ENCODE results near the gene CORO7.

The CORO7 gene

DNA sequence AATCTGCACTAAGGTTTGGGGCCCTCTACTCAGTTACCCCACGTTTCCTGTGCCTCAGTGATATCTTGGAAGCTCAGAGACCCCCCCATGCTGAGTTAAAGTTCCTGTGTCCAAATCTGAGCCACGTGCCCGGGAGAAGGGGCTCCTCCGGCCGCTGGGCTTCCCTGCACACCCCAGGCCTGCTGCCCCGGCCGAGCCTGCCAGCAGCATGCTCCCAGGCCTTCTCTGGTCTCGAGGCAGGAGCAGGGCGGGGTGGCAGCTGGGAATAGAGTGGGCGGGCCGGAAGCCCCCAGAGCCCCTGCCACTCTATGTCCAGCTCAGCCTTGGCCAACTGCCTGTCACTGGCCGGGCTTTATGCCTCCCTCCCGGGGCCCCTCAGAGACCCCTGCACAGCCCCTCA is 50.4 kb downstream of the CORO7 start:
- H3K27ac ChIP-seq, result no peak overlapping the region
- no peak for TF ChIP-seq ZFX (IDR thresholded peaks at IDR 0.05; ENCODE audit: borderline replicate concordance)
- TF ChIP-seq, protein P1, sequence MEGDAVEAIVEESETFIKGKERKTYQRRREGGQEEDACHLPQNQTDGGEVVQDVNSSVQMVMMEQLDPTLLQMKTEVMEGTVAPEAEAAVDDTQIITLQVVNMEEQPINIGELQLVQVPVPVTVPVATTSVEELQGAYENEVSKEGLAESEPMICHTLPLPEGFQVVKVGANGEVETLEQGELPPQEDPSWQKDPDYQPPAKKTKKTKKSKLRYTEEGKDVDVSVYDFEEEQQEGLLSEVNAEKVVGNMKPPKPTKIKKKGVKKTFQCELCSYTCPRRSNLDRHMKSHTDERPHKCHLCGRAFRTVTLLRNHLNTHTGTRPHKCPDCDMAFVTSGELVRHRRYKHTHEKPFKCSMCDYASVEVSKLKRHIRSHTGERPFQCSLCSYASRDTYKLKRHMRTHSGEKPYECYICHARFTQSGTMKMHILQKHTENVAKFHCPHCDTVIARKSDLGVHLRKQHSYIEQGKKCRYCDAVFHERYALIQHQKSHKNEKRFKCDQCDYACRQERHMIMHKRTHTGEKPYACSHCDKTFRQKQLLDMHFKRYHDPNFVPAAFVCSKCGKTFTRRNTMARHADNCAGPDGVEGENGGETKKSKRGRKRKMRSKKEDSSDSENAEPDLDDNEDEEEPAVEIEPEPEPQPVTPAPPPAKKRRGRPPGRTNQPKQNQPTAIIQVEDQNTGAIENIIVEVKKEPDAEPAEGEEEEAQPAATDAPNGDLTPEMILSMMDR (IDR thresholded peaks at IDR 0.05), result no peak

DNA sequence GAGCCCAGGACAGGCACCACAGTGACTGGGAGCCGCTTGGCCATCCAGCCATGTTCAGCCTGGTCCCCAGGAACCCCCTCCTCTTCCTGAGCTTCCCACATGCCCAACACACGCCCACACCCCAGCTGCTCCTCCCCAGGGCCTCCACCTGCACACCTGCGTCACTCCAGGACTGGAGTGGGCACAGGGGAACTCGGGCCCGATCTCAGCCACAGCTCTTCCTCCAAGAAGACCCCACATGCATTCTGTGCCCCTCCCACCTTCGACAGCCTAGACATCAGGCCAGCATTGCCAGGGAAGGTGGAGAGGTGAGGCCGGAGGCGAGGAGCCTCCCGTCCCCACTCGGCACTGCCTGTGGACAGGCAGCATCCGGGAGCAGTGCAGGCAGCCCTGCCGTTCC is 50.8 kb downstream of the CORO7 start:
- no peak overlapping the region for H3K27ac ChIP-seq
- TF ChIP-seq, protein P1 (IDR thresholded peaks at IDR 0.05), result no peak
- no peak for TF ChIP-seq ZFX (IDR thresholded peaks at IDR 0.05; ENCODE audit: borderline replicate concordance)

DNA sequence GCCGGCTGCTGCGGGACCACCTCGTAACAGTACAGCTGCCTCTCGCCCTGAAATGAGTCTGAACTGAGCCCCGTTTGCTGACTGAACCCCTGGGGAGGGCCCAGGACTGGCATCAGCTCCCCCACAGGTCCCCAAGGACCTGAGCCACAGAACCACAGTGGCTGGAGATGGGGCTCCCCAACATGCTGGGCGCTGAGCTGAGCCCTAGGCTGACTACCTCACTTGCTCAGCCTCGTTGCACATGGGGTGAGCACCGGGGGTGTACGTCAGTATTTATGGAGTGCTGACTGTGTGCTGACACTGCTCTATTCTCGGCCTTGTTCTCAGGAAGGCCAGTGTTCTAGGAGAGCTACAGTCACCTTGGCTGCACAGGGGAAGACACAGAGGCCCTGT is 51.4 kb downstream of the CORO7 start:
- no peak overlapping the region for H3K27ac ChIP-seq
- TF ChIP-seq ZFX (IDR thresholded peaks at IDR 0.05; ENCODE audit: borderline replicate concordance), result no peak
- TF ChIP-seq, protein P1 (IDR thresholded peaks at IDR 0.05), result no peak

DNA sequence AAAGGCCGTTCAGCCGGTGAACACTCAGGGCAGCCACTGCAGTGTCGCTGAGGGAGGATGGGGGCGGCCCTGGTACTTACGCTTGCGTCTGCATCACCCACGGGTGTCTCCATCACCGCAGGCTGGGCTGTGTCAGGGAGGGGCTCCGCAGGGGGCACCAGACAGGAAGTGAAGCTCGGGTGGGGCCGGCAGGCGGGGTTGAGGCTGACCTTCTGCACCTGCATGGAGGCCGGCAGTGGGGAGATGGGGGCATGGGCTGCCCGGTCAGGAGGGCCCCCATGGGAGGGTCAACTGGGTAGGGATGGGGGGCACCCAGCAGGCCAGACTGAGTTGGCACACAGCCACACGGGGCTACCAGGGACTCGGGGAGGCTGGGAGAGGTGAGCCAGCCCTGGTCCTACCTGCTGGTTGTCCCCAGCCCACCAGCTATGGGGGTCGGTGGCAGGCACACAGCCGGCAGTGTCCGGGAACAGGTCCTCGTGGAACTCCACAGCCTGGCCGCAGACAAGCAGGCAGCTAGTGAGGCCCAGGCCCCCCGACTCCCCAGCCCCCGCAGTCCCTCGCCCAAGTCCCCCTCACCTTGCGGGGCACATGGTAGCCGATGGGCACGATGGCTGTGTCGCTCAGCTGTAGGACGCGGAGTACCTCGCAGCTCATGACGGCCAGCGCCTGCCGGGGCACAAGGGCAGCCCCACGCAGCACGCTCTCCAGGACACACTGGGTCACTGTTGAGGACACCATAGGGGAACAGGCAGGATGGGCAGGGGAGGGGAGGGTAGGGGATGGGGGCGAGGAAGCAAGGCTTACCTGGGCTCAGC is 52.0 kb downstream of the CORO7 start:
- no peak overlapping the region for H3K27ac ChIP-seq
- TF ChIP-seq, protein P1 (IDR thresholded peaks at IDR 0.05), result no peak
- no peak for TF ChIP-seq ZFX (IDR thresholded peaks at IDR 0.05; ENCODE audit: borderline replicate concordance)

DNA sequence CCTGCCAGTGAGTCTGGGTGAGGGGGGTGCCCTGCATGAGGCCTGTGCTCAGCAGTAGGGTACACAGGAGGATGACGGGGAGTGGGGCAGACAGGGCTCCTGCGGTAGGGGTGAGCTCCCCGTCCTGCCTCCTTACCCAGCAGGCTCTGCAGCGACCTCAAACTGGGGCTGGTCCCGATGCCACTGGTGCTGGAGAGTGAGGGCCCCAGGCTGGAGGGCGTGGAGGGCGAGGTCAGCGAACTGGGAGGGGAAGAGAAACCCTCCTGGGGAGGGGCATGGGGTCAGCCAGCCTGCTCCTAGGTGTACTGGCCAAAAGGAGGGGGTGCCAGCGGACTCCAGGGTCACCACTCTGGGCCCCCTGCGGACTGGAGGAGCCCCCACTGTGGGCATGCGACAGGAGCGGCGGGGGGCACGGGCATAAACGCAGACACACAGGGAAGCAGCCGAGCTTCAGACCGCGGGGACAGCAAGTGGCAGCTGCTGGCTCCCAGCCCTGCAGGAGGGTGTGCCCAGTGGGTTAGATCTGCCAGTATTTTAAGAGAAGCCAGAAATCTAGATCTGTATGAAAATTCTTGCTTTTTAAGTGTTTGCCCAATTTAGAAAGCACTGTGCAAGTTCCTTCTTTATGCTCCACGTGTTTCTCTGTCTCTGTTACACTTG is 53.8 kb downstream of the CORO7 start:
- no peak overlapping the region for H3K27ac ChIP-seq
- TF ChIP-seq, protein P1 (IDR thresholded peaks at IDR 0.05), result no peak
- TF ChIP-seq ZFX (IDR thresholded peaks at IDR 0.05; ENCODE audit: borderline replicate concordance), result no peak

DNA sequence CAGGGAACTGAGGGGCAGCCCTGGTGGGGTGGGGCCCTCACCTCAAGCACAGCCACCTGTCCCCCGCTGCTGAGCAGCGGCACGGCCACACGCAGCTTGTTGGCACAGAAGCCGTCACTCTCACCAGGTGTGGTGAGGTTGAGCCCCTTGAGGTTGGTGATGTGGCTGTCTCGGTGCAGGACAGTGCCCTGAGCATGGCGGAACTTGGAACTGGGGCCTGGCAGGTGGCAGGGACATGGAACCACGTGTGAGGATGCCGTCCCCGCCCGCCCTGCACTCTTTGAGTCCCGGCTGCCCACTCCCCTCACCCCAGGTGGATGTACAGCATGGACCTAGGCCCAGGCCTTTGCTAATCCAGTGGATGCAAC is 54.5 kb downstream of the CORO7 start:
- no peak overlapping the region for H3K27ac ChIP-seq
- TF ChIP-seq, protein P1 (IDR thresholded peaks at IDR 0.05), result no peak
- no peak for TF ChIP-seq ZFX (IDR thresholded peaks at IDR 0.05; ENCODE audit: borderline replicate concordance)
